Measurements from ENCODE around the gene EDIL3. TPM values are rescaled to one million over a fixed set of nuclear protein-coding genes. Genes with fewer than 3 reads are reported as not detected.

The EDIL3 gene
- total RNA-seq, 1 experiment from 2014 or later = 0.32 TPM

DNA sequence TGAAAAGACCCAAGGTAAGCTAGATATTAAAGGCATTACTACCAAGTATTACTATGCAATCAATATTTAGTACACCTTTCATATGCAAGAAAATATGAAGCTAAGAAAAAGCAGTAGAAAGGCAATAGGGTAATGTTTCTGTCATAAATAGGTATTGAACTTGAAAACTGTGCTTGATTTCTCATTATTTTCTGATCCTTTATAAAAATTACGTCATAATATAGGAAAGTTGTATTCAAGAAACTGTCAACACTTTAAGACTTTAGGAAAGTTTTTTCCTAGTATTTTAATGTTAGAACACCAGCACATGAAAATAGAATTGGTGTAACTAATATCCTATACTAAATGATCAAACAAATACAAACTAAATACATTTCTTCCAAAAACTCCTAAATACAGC, 133.2 kb downstream of the EDIL3 start:
- H4K20me1 ChIP-seq (ENCODE audit: insufficient read depth) = no peaks in the 10 kb centered on the region
- H3K36me3 ChIP-seq (ENCODE audit: control insufficient read depth in 1 of 2, insufficient read depth in 2 of 2, low read length in 2 of 2) = no peaks in the 10 kb centered on the region
- no TSS peak for BruUV-seq (replicated peaks)
- RAD21 ChIA-PET (ENCODE audit: low non-redundant PET in 1 of 2, low total read pairs in 2 of 2, uncharacterized antibody in 2 of 2, unreplicated experiment in 2 of 2) = no interaction called here
- no peak overlapping the region for H3K4me3 ChIP-seq (replicated peaks in 1 of 2; ENCODE audit: low read depth in 1 of 2, low read length in 2 of 2)
- H3K27ac ChIP-seq (ENCODE audit: low read depth, low read length) = no peak overlapping the region
- intact Hi-C loops (cut with micrococcal nuclease) = no loop called here
- H3K9me2 ChIP-seq (ENCODE audit: insufficient read depth) = no peaks in the 10 kb centered on the region
- no peaks in the 10 kb centered on the region for H3K27me3 ChIP-seq (ENCODE audit: insufficient read depth, low read length)
- H3K4me1 ChIP-seq (ENCODE audit: control insufficient read depth in 1 of 2, insufficient read depth in 2 of 2, low read length in 2 of 2) = peaks cover 0 to 7% of the 10 kb centered on the region in 2 experiments; a peak in 2 of 4 replicates
- no peaks in the 10 kb centered on the region for H3K9me3 ChIP-seq (ENCODE audit: control insufficient read depth in 1 of 2, insufficient read depth in 1 of 2, low read depth in 1 of 2, low read length in 2 of 2)
- no peaks in the 10 kb centered on the region for H3K79me2 ChIP-seq (ENCODE audit: insufficient read depth, low read length)
- no peak overlapping the region for H3K4me2 ChIP-seq (ENCODE audit: low read length)
- no peak overlapping the region for H3K9ac ChIP-seq (ENCODE audit: low read length)
- DNase-seq (ENCODE audit: low read depth, low spot score) = no peak
- no peak for ATAC-seq
- POLR2A ChIA-PET = no interaction called here
- CTCF ChIA-PET = no interaction called here
- TF ChIP-seq SRF (IDR thresholded peaks at IDR 0.05; ENCODE audit: low read depth) (no peak), SIN3A (IDR thresholded peaks at IDR 0.05; ENCODE audit: low read depth) (no peak), SP1 (IDR thresholded peaks at IDR 0.05; ENCODE audit: low read depth) (no peak), YY1 (IDR thresholded peaks at IDR 0.05; ENCODE audit: extremely low read depth, insufficient replicate concordance, low read depth, low read length) (no peak), JUND (IDR thresholded peaks at IDR 0.05) (no peak), POLR2AphosphoS5 (IDR thresholded peaks at IDR 0.05; ENCODE audit: low read depth, low read length) (no peak), ELF1 (IDR thresholded peaks at IDR 0.05; ENCODE audit: borderline replicate concordance, low read depth) (no peak)
- TF ChIP-seq, protein P1, sequence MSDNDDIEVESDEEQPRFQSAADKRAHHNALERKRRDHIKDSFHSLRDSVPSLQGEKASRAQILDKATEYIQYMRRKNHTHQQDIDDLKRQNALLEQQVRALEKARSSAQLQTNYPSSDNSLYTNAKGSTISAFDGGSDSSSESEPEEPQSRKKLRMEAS (IDR thresholded peaks at IDR 0.05) = no peak
- TF ChIP-seq, protein P2, sequence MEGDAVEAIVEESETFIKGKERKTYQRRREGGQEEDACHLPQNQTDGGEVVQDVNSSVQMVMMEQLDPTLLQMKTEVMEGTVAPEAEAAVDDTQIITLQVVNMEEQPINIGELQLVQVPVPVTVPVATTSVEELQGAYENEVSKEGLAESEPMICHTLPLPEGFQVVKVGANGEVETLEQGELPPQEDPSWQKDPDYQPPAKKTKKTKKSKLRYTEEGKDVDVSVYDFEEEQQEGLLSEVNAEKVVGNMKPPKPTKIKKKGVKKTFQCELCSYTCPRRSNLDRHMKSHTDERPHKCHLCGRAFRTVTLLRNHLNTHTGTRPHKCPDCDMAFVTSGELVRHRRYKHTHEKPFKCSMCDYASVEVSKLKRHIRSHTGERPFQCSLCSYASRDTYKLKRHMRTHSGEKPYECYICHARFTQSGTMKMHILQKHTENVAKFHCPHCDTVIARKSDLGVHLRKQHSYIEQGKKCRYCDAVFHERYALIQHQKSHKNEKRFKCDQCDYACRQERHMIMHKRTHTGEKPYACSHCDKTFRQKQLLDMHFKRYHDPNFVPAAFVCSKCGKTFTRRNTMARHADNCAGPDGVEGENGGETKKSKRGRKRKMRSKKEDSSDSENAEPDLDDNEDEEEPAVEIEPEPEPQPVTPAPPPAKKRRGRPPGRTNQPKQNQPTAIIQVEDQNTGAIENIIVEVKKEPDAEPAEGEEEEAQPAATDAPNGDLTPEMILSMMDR (IDR thresholded peaks at IDR 0.05 in 2 of 3, conservative IDR thresholded peaks at IDR 0.05 in 1 of 3; ENCODE audit: borderline replicate concordance in 1 of 3, insufficient read depth in 1 of 3, low read depth in 2 of 3, low read length in 2 of 3) = no peak
- TF ChIP-seq, protein P3, sequence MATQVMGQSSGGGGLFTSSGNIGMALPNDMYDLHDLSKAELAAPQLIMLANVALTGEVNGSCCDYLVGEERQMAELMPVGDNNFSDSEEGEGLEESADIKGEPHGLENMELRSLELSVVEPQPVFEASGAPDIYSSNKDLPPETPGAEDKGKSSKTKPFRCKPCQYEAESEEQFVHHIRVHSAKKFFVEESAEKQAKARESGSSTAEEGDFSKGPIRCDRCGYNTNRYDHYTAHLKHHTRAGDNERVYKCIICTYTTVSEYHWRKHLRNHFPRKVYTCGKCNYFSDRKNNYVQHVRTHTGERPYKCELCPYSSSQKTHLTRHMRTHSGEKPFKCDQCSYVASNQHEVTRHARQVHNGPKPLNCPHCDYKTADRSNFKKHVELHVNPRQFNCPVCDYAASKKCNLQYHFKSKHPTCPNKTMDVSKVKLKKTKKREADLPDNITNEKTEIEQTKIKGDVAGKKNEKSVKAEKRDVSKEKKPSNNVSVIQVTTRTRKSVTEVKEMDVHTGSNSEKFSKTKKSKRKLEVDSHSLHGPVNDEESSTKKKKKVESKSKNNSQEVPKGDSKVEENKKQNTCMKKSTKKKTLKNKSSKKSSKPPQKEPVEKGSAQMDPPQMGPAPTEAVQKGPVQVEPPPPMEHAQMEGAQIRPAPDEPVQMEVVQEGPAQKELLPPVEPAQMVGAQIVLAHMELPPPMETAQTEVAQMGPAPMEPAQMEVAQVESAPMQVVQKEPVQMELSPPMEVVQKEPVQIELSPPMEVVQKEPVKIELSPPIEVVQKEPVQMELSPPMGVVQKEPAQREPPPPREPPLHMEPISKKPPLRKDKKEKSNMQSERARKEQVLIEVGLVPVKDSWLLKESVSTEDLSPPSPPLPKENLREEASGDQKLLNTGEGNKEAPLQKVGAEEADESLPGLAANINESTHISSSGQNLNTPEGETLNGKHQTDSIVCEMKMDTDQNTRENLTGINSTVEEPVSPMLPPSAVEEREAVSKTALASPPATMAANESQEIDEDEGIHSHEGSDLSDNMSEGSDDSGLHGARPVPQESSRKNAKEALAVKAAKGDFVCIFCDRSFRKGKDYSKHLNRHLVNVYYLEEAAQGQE (IDR thresholded peaks at IDR 0.05; ENCODE audit: low read depth) = no peak
- no peak overlapping the region for H2AFZ ChIP-seq (ENCODE audit: low read depth, low read length, poor library complexity, severe bottlenecking)

Measured in HCT116 (cell line).